Peyer's patch (tissue), 4 donors: ENCODE data around the gene AANAT. TPM values are rescaled to one million over a fixed set of nuclear protein-coding genes. Genes with fewer than 3 reads are reported as not detected.

ENCODE experiments used
- DNase-seq, 3 donors: peaks; one replicate each; pipeline ENCODE4 v3.0.0-alpha.2; 2017 to 2019
- H3K27ac ChIP-seq, 4 donors: fragments of 200-600 bp; sonication (generic); one replicate each; pipeline ENCODE4 v1.5.1; 2016 to 2019
- H3K27me3 ChIP-seq, 2 donors: fragments of 200-600 bp; sonication (generic); one replicate each; pipeline ENCODE4 v1.5.1; 2019
- H3K36me3 ChIP-seq, 3 donors: fragments of 200-600 bp; sonication (generic); one replicate each; pipeline ENCODE4 v1.5.1; 2016 to 2019
- H3K4me1 ChIP-seq, 4 donors: fragments of 200-600 bp; sonication (generic); one replicate each; pipeline ENCODE4 v1.5.1; 2016 to 2019
- H3K4me3 ChIP-seq, 4 donors: fragments of 200-600 bp; sonication (generic); 1 replicate in 3 of 4; 2 replicates in 1 of 4; pipeline ENCODE4 v1.5.1; 2016 to 2019; ENCODE audit warnings: mild to moderate bottlenecking in 1 of 4
- H3K9me3 ChIP-seq, 4 donors: fragments of 200-600 bp; sonication (generic); one replicate each; pipeline ENCODE4 v1.5.1; 2016 to 2019; ENCODE audit warnings: mild to moderate bottlenecking in 1 of 4
- POLR2A ChIP-seq, 2 donors: fragments of 450-650 bp; IDR thresholded peaks; one replicate each; pipeline ENCODE4 v1.5.1; 2017; ENCODE audit warnings: antibody characterized with exemption in 2 of 2, mild to moderate bottlenecking in 2 of 2, moderate library complexity in 2 of 2
- total RNA-seq, 4 donors: library from RNA; depleted of rRNA; stranded (reverse); fragments of >200 nt; gene quantifications; one replicate each; pipeline ENCODE4 v1.1.0, GENCODE V29; 2016
- TF ChIP-seq, protein P1 (sequence below), 6 experiments: fragments of 450-650 bp in 4 of 6; fragments of 200-600 bp in 2 of 6; sonication (generic) in 1 of 6; IDR thresholded peaks; one replicate each; pipeline ENCODE4 v1.5.1; 2017 to 2019; ENCODE audit warnings: antibody characterized with exemption in 6 of 6, mild to moderate bottlenecking in 3 of 6, moderate library complexity in 1 of 6

Gene AANAT
- total RNA-seq, 4 donors from 2014 or later, result not detected

DNA sequence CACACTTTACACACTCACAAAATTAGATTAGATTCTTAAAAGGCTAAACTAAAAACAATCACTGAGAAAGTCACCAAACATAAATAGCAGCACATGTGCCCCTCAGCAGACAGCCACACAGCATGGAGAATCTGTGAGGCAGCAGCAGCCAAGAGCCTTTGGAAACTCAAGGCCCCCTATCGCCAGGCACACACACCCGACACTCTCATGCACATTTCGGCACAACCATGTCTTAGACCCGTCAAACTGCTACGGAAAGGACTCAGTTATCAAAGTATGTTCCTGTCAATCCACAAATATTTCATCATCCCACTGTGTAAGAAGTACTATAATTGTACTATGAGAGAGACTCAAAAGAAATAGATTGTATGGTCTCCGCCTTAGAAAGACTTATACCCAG, 35.4 kb upstream of the AANAT start:
- no peak for DNase-seq
- no peak for TF ChIP-seq POLR2A (IDR thresholded peaks at IDR 0.05)
- TF ChIP-seq, protein P1, sequence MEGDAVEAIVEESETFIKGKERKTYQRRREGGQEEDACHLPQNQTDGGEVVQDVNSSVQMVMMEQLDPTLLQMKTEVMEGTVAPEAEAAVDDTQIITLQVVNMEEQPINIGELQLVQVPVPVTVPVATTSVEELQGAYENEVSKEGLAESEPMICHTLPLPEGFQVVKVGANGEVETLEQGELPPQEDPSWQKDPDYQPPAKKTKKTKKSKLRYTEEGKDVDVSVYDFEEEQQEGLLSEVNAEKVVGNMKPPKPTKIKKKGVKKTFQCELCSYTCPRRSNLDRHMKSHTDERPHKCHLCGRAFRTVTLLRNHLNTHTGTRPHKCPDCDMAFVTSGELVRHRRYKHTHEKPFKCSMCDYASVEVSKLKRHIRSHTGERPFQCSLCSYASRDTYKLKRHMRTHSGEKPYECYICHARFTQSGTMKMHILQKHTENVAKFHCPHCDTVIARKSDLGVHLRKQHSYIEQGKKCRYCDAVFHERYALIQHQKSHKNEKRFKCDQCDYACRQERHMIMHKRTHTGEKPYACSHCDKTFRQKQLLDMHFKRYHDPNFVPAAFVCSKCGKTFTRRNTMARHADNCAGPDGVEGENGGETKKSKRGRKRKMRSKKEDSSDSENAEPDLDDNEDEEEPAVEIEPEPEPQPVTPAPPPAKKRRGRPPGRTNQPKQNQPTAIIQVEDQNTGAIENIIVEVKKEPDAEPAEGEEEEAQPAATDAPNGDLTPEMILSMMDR (IDR thresholded peaks at IDR 0.05), result no peak
- H3K27ac ChIP-seq, result no peak overlapping the region

DNA sequence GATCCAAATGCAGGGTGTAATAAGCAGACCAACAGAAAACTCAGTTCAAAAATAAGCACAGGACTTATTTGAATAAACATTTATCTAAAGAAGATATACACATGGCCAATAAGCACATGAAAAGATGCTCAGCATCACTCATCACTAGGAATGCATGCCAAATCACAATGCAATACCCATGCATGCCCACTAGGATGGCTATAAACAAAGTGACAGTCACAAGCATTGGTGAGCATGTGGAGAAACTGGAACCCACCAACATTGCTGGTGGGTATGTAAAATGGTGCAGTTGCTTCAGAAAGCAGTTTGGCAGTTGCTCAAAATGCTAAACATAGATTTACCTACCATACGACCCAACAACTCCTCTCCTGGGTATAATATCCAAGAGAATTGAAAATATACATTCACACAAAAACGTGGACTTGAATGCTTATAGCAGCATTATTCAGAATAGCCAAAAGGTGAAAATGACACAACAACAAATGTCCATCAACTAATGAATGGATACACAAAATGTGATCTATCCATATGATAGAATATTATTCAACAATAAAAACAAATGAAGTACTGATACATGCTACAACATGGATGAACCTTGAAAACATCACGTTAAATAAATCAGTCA, 34.6 kb upstream of the AANAT start:
- no peaks in the 10 kb centered on the region for H3K27me3 ChIP-seq
- no peak overlapping the region for H3K27ac ChIP-seq
- no peak overlapping the region for H3K4me3 ChIP-seq
- H3K36me3 ChIP-seq, result peaks cover 0 to 5% (median 0%) of the 10 kb centered on the region in 3 donors
- no peak for DNase-seq
- no peak for TF ChIP-seq POLR2A (IDR thresholded peaks at IDR 0.05)
- TF ChIP-seq, protein P1 (IDR thresholded peaks at IDR 0.05), result peak in 5 of 6 experiments; percentile 9 to 34 (median 28)
- peaks cover 0 to 3% (median under 1%) of the 10 kb centered on the region in 4 donors for H3K4me1 ChIP-seq
- H3K9me3 ChIP-seq, result no peaks in the 10 kb centered on the region

More for the DNA sequence above, 35.4 kb upstream of the AANAT start:
- Histone ChIP-seq H3K4me3 (no peak overlapping the region), H3K9me3 (no peaks in the 10 kb centered on the region), H3K4me1 (peaks cover 0 to 9% (median 2%) of the 10 kb centered on the region in 4 donors), H3K27me3 (no peaks in the 10 kb centered on the region), H3K36me3 (peaks cover 0 to 5% (median 0%) of the 10 kb centered on the region in 3 donors)

DNA sequence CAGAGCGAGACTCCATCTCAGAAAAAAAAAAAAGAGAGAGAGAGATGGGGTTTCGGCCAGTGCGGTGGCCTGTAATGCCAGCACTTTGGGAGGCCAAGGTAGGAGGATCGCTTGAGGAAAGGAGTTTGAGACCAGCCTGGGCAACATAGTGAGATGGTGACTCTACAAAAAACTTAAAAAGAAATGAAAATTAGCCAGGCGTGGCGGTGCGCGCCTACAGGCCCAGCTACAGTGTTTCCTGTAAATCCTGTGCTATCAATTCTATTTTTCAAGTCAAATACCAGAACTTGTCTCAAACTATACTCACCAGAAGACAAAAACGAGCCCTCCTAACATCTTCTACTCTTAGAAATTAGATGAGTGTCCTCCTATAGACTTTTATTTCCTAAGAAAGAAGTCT, 33.7 kb upstream of the AANAT start:
- H3K4me3 ChIP-seq, result no peak overlapping the region
- no peaks in the 10 kb centered on the region for H3K4me1 ChIP-seq
- no peak for DNase-seq
- TF ChIP-seq, protein P1 (IDR thresholded peaks at IDR 0.05), result no peak
- no peak for TF ChIP-seq POLR2A (IDR thresholded peaks at IDR 0.05)
- H3K36me3 ChIP-seq, result peaks cover 0 to 5% (median 0%) of the 10 kb centered on the region in 3 donors
- no peaks in the 10 kb centered on the region for H3K27me3 ChIP-seq
- no peak overlapping the region for H3K27ac ChIP-seq
- no peaks in the 10 kb centered on the region for H3K9me3 ChIP-seq

DNA sequence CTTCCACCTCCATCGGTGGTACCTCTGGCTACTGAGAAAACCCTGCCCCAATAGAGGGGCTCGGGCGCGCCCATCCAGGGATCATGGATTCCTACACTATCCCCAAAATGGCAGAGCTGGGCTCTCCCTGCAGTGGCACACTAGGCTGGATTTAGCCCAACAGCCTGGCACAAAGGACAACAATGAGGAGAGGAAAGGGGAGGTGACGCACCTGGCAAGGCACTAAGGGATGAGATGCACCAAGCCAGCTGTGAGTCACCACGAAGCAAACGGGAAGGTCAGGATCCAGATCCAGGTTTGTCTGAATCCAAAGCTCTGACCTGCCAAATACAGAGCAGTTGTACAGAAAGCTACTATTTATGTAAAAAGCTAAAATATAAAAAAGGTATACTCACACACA, 32.5 kb upstream of the AANAT start:
- H3K4me1 ChIP-seq, result no peaks in the 10 kb centered on the region
- H3K36me3 ChIP-seq, result peaks cover 0 to 5% (median 0%) of the 10 kb centered on the region in 3 donors
- H3K27ac ChIP-seq, result no peak overlapping the region
- TF ChIP-seq, protein P1 (IDR thresholded peaks at IDR 0.05), result no peak
- no peak for TF ChIP-seq POLR2A (IDR thresholded peaks at IDR 0.05)
- H3K9me3 ChIP-seq, result no peaks in the 10 kb centered on the region
- DNase-seq, result no peak
- H3K27me3 ChIP-seq, result no peaks in the 10 kb centered on the region
- no peak overlapping the region for H3K4me3 ChIP-seq

DNA sequence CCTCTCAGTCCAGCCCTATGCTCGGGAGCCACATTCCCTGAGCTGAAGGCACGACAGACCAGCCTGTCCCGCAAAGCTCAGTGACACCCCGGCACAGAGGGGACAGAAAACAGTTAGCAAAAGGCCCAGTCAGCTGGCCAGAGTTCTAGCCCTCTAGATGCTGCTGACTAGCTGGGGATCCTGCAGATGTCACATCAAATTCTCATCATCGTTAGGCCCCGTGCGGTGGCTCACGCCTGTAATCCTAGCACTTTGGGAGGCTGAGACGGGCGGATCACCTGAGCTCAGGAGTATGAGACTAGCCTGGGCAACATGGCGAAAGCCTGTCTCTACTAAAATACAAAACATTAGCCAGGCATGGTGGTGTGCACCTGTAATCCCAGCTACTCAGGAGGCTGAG, 31.7 kb upstream of the AANAT start:
- H3K4me3 ChIP-seq, result no peak overlapping the region
- H3K27ac ChIP-seq, result no peak overlapping the region
- DNase-seq, result no peak
- no peaks in the 10 kb centered on the region for H3K27me3 ChIP-seq
- no peaks in the 10 kb centered on the region for H3K4me1 ChIP-seq
- H3K9me3 ChIP-seq, result no peaks in the 10 kb centered on the region
- H3K36me3 ChIP-seq, result peaks cover 0 to 5% (median 0%) of the 10 kb centered on the region in 3 donors
- TF ChIP-seq POLR2A (IDR thresholded peaks at IDR 0.05), result no peak
- TF ChIP-seq, protein P1 (IDR thresholded peaks at IDR 0.05), result no peak
